Fibroblast of lung (primary cell): ENCODE data around the gene RBBP6. TPM values are rescaled to one million over a fixed set of nuclear protein-coding genes. Genes with fewer than 3 reads are reported as not detected.

ENCODE experiments used
- DNase-seq, 2 donors: peaks; one replicate each; pipeline versions ENCODE4 v3.0.0 to v3.0.0-alpha.2; 2010; ENCODE audit warnings: low read depth in 2 of 2
- H2AFZ ChIP-seq: 2 replicates; pipeline ENCODE4 v1.5.1; 2012; ENCODE audit warnings: low read length, control low read depth, inconsistent platforms
- H3K27ac ChIP-seq: 2 replicates; pipeline ENCODE4 v1.5.1; 2011; ENCODE audit warnings: low read length, control low read depth; ENCODE audit not compliant: insufficient read depth
- H3K27me3 ChIP-seq: 2 replicates; pipeline ENCODE4 v1.5.1; 2011; ENCODE audit warnings: mild to moderate bottlenecking, low read length; ENCODE audit not compliant: control insufficient read depth, insufficient read depth
- H3K36me3 ChIP-seq: 2 replicates; pipeline ENCODE4 v1.5.1; 2011; ENCODE audit warnings: low read length; ENCODE audit not compliant: control insufficient read depth, insufficient read depth
- H3K4me1 ChIP-seq: 2 replicates; pipeline ENCODE4 v1.5.1; 2011; ENCODE audit warnings: low read length; ENCODE audit not compliant: control insufficient read depth, insufficient read depth; ENCODE audit errors: extremely low read depth
- H3K4me2 ChIP-seq: 2 replicates; pipeline ENCODE4 v1.5.1; 2011; ENCODE audit warnings: low read length, control low read depth; ENCODE audit not compliant: insufficient read depth; ENCODE audit errors: extremely low read depth
- H3K4me3 ChIP-seq, 4 experiments: fragments of 200-600 bp in 1 of 4; sonication (generic) in 1 of 4; replicated peaks in 1 of 4; 2 replicates each; pipeline ENCODE4 v1.5.1; 2011 to 2016; ENCODE audit warnings: low read length in 4 of 4, low read depth in 3 of 4, mild to moderate bottlenecking in 3 of 4, control low read depth in 2 of 4, inconsistent platforms in 1 of 4, mixed read lengths in 1 of 4; ENCODE audit not compliant: insufficient read depth in 1 of 4; ENCODE audit errors: control extremely low read depth in 1 of 4
- H3K79me2 ChIP-seq: 2 replicates; pipeline ENCODE4 v1.5.1; 2012; ENCODE audit warnings: mild to moderate bottlenecking, low read length, inconsistent platforms; ENCODE audit not compliant: control insufficient read depth, insufficient read depth
- H3K9ac ChIP-seq: 2 replicates; pipeline ENCODE4 v1.5.1; 2011; ENCODE audit warnings: mild to moderate bottlenecking, low read length, control low read depth; ENCODE audit not compliant: insufficient read depth
- H3K9me3 ChIP-seq: 2 replicates; pipeline ENCODE4 v1.5.1; 2012; ENCODE audit warnings: low read depth, low read length; ENCODE audit not compliant: control insufficient read depth, insufficient read depth
- H4K20me1 ChIP-seq: 2 replicates; pipeline ENCODE4 v1.5.1; 2011; ENCODE audit warnings: low read length; ENCODE audit not compliant: control insufficient read depth, insufficient read depth; ENCODE audit errors: extremely low read depth
- CTCF ChIP-seq, 2 donors: IDR thresholded peaks in 1 of 2; conservative IDR thresholded peaks in 1 of 2; 1 replicate in 1 of 2; 2 replicates in 1 of 2; pipeline ENCODE4 v1.5.1; 2011 to 2012; ENCODE audit warnings: low read length in 2 of 2, control low read depth in 1 of 2, inconsistent platforms in 1 of 2, low read depth in 1 of 2, mild to moderate bottlenecking in 1 of 2
- EZH2 ChIP-seq: IDR thresholded peaks from 2 replicates; pipeline ENCODE4 v1.5.1; 2012; ENCODE audit warnings: low read length, control low read depth, mild to moderate bottlenecking; ENCODE audit errors: missing control alignments
- polyA minus RNA-seq: library from RNA; depleted of rRNA, polyadenylated mRNA; stranded (reverse); fragments of >200 nt; gene quantifications from 2 replicates; pipeline ENCODE4 v1.2.3, GENCODE V29; 2011; ENCODE audit warnings: low replicate concordance
- polyA plus RNA-seq, 2 donors: library from polyadenylated mRNA; depleted of rRNA in 1 of 2; stranded (reverse) in 1 of 2; unstranded in 1 of 2; fragments of >200 nt; gene quantifications; 2 replicates each; pipeline ENCODE4 v1.2.1, GENCODE V29; 2011 to 2012; ENCODE audit warnings: missing spikeins in 1 of 2
- total RNA-seq: library from RNA; depleted of rRNA; stranded (reverse); fragments of >200 nt; gene quantifications from 2 replicates; pipeline ENCODE4 v1.2.1, GENCODE V29; 2014

The RBBP6 gene
- total RNA-seq (16.4 and 16.8 TPM in 2 replicates), polyA plus RNA-seq (24.6 and 26.4 TPM in 2 replicates), polyA minus RNA-seq (5.9 and 6.6 TPM in 2 replicates)
- 16.3 and 19.5 TPM in 2 replicates for polyA plus RNA-seq (2012)

DNA sequence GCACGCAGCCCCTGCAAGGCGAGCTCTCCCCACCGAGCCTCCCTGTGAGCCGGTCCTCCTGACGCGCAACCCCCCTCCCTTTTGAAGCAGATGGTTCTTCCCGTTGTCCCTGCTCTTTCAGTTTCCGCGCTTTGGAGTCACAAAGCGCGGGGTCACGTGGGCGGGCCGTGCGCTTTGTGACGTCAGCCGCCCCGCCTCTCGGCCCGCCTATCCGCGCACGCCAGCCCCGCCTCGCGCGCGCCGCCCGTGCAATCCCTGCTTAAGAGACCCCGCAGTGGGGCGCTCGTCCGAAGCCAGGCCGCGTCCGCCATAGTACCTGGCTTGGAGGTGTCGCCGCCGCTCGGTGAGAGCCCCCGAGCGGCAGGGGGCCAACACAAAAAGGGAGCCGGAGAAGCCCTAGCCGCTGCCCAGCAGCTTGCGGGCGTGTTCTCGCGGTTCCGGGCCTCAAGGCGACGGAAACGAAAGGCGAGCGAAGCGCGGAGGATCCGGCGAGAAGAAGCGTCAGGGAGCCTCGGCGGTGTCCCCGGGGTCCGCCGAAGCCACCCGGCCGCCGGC lies at the start of gene RBBP6:
Gene RBBP6, plus strand, starts transcription at position 272 of the 555 bp plus-strand sequence. CDS start 1,061 bp downstream, outside the sequence.
- Histone ChIP-seq H2AFZ (peak within 1 kb of the TSS; percentile 92), H3K79me2 (peaks cover 49% of the 10 kb centered on the region), H3K27ac (peak within 1 kb of the TSS; percentile 99), H3K4me1 (peaks cover 10% of the 10 kb centered on the region), H4K20me1 (peaks cover 6% of the 10 kb centered on the region), H3K4me2 (peak within 1 kb of the TSS; percentile 97), H3K36me3 (peaks cover 3% of the 10 kb centered on the region), H3K9ac (peak within 1 kb of the TSS; percentile 100), H3K4me3 (peak within 1 kb of the TSS; percentile 63 to 98 (median 98)), H3K9me3 (no peaks in the 10 kb centered on the region), H3K27me3 (no peaks in the 10 kb centered on the region)
- peak in 1 of 2 donors; percentile 3 for TF ChIP-seq CTCF (conservative IDR thresholded peaks at IDR 0.05 in 1 of 2, IDR thresholded peaks at IDR 0.05 in 1 of 2; ENCODE audit: low read depth in 1 of 2, low read length in 2 of 2)
- TF ChIP-seq EZH2 = no peak
- peak; percentile 96 to 97 for DNase-seq

- Histone ChIP-seq H3K9me3 (no peaks in the 10 kb centered on the region), H2AFZ (no peak overlapping the region), H3K27me3 (no peaks in the 10 kb centered on the region), H3K36me3 (no peaks in the 10 kb centered on the region), H3K79me2 (no peaks in the 10 kb centered on the region), H3K4me2 (no peak overlapping the region), H3K4me3 (no peak overlapping the region), H3K27ac (no peak overlapping the region), H4K20me1 (no peaks in the 10 kb centered on the region), H3K4me1 (no peaks in the 10 kb centered on the region), H3K9ac (no peak overlapping the region)
- no peak for DNase-seq
- TF ChIP-seq EZH2 = no peak
- TF ChIP-seq CTCF (conservative IDR thresholded peaks at IDR 0.05 in 1 of 2, IDR thresholded peaks at IDR 0.05 in 1 of 2; ENCODE audit: low read depth in 1 of 2, low read length in 2 of 2) = no peak
Observed at GRCh38 chr16:24490866-24491265, 48.5 kb upstream of the RBBP6 start.

- Histone ChIP-seq H3K9me3 (no peaks in the 10 kb centered on the region), H3K79me2 (no peaks in the 10 kb centered on the region), H3K4me2 (no peak overlapping the region), H2AFZ (no peak overlapping the region), H4K20me1 (no peaks in the 10 kb centered on the region), H3K4me1 (no peaks in the 10 kb centered on the region), H3K27ac (no peak overlapping the region), H3K9ac (no peak overlapping the region), H3K36me3 (no peaks in the 10 kb centered on the region), H3K4me3 (no peak overlapping the region), H3K27me3 (no peaks in the 10 kb centered on the region)
- DNase-seq = no peak
- TF ChIP-seq CTCF (conservative IDR thresholded peaks at IDR 0.05 in 1 of 2, IDR thresholded peaks at IDR 0.05 in 1 of 2; ENCODE audit: low read depth in 1 of 2, low read length in 2 of 2) (no peak), EZH2 (no peak)
Observed at GRCh38 chr16:24491731-24492130, 47.6 kb upstream of the RBBP6 start.
